GM12865 (cell line): ENCODE data around the gene SORBS1.

Experiments used
- DNase-seq: peaks from one replicate; pipeline ENCODE4 v3.0.0; 2010; ENCODE audit warnings: low read depth
- H3K4me3 ChIP-seq: 2 replicates; pipeline ENCODE4 v1.5.1; 2011; ENCODE audit warnings: mild to moderate bottlenecking, low read depth, low read length, control low read depth
- CTCF ChIP-seq: IDR thresholded peaks from 2 replicates; pipeline ENCODE4 v1.5.1; 2011; ENCODE audit warnings: low read length, control low read depth, low read depth, inconsistent platforms; ENCODE audit not compliant: insufficient read depth; ENCODE audit errors: missing control alignments

SORBS1 gene

GRCh38 chr10:95543459-95543858, 17.7 kb downstream of the SORBS1 start:
- DNase-seq, result no peak
- no peak overlapping the region for H3K4me3 ChIP-seq
- no peak for TF ChIP-seq CTCF

- no peak overlapping the region for H3K4me3 ChIP-seq
- TF ChIP-seq CTCF, result no peak
- no peak for DNase-seq
These were observed 18.4 kb downstream of the SORBS1 start for GRCh38 chr10:95542761-95543160.

- no peak overlapping the region for H3K4me3 ChIP-seq
- TF ChIP-seq CTCF, result no peak
These were observed 18.8 kb downstream of the SORBS1 start for GRCh38 chr10:95542330-95542729.

GRCh38 chr10:95540514-95541052, 20.6 kb downstream of the SORBS1 start:
- no peak for DNase-seq
- TF ChIP-seq CTCF, result no peak
- no peak overlapping the region for H3K4me3 ChIP-seq

More at GRCh38 chr10:95542330-95542729, 18.8 kb downstream of the SORBS1 start:
- no peak for DNase-seq

- DNase-seq, result no peak
- TF ChIP-seq CTCF, result no peak
- H3K4me3 ChIP-seq, result no peak overlapping the region
These were observed 21.4 kb downstream of the SORBS1 start for GRCh38 chr10:95539560-95540284.

- DNase-seq, result no peak
- no peak for TF ChIP-seq CTCF
- H3K4me3 ChIP-seq, result no peak overlapping the region
These were observed 22.8 kb downstream of the SORBS1 start for GRCh38 chr10:95538412-95538811.

- H3K4me3 ChIP-seq, result no peak overlapping the region
- no peak for DNase-seq
- no peak for TF ChIP-seq CTCF
These were observed 23.6 kb downstream of the SORBS1 start for GRCh38 chr10:95537542-95537927.
